SK-N-SH (cell line): ENCODE measurements around the gene SKIC2. TPM values are rescaled to one million over a fixed set of nuclear protein-coding genes. Genes with fewer than 3 reads are reported as not detected.

Source experiments
- CTCF ChIA-PET: fragments of 300-600, 350-600 bp; formaldehyde crosslinking; extraction: SDS; loops from one replicate; lab custom pipeline; 2021; lab: Yijun Ruan, JAX
- POLR2A ChIA-PET: fragments of 350-600 bp; sonication (Branson Sonifier 250); formaldehyde crosslinking; extraction: SDS; loops from one replicate; lab custom pipeline; 2020; ENCODE audit warnings: antibody characterized with exemption, inconsistent platforms; lab: Yijun Ruan, JAX
- DNase-seq: peaks from one replicate; pipeline ENCODE4 v3.0.0; 2012
- H2AFZ ChIP-seq: fragments of 200-600 bp; sonication (generic); 2 replicates; pipeline ENCODE4 v1.8.1; 2016; ENCODE audit warnings: antibody characterized with exemption, mild to moderate bottlenecking, low read depth
- H3F3A ChIP-seq: fragments of 200-600 bp; sonication (generic); replicated peaks from 2 replicates; pipeline ENCODE3; 2016; ENCODE audit warnings: antibody characterized with exemption, mild to moderate bottlenecking; ENCODE audit not compliant: insufficient read depth
- H3K27ac ChIP-seq, 2 experiments: fragments of 200-500 bp in 1 of 2; fragments of 200-600 bp in 1 of 2; sonication (Bioruptor generic) in 1 of 2; sonication (generic), shearing (Covaris generic) in 1 of 2; 2 replicates each; pipeline versions ENCODE4 v1.5.1 to v1.6.1; 2014 to 2016; ENCODE audit warnings: low read depth in 2 of 2, inconsistent platforms in 1 of 2, low read length in 1 of 2, mild to moderate bottlenecking in 1 of 2, mixed read lengths in 1 of 2
- H3K27me3 ChIP-seq: fragments of 200-600 bp; sonication (generic), shearing (Covaris generic); 2 replicates; pipeline ENCODE4 v1.6.1; 2016; ENCODE audit warnings: mixed run types; ENCODE audit not compliant: insufficient read depth
- H3K36me3 ChIP-seq, 2 experiments: fragments of 200-500 bp in 1 of 2; fragments of 200-600 bp in 1 of 2; sonication (Bioruptor generic) in 1 of 2; sonication (generic) in 1 of 2; replicated peaks in 1 of 2; 2 replicates each; pipeline versions ENCODE3 to v1.5.1; 2014 to 2016; ENCODE audit warnings: low read length in 1 of 2, mild to moderate bottlenecking in 1 of 2; ENCODE audit not compliant: insufficient read depth in 2 of 2, control insufficient read depth in 1 of 2
- H3K4me1 ChIP-seq, 2 experiments: fragments of 200-500 bp in 1 of 2; fragments of 200-600 bp in 1 of 2; sonication (Bioruptor generic) in 1 of 2; sonication (generic), shearing (Covaris generic) in 1 of 2; 2 replicates each; pipeline versions ENCODE4 v1.5.1 to v1.6.1; 2014 to 2016; ENCODE audit warnings: low read depth in 1 of 2, low read length in 1 of 2, mixed run types in 1 of 2; ENCODE audit not compliant: insufficient read depth in 2 of 2, control insufficient read depth in 1 of 2
- H3K4me2 ChIP-seq: fragments of 200-600 bp; sonication (generic), shearing (Covaris generic); 2 replicates; pipeline ENCODE4 v1.6.1; 2017; ENCODE audit warnings: mixed run types
- H3K4me3 ChIP-seq, 2 experiments: fragments of 200-500 bp in 1 of 2; fragments of 200-600 bp in 1 of 2; sonication (Bioruptor generic) in 1 of 2; sonication (generic), shearing (Covaris generic) in 1 of 2; 2 replicates each; pipeline versions ENCODE4 v1.5.1 to v1.8.1; 2014 to 2016; ENCODE audit warnings: low read depth in 2 of 2, inconsistent platforms in 1 of 2, low read length in 1 of 2, mild to moderate bottlenecking in 1 of 2, mixed read lengths in 1 of 2, moderate library complexity in 1 of 2
- H3K79me2 ChIP-seq: fragments of 200-600 bp; sonication (generic); 2 replicates; pipeline ENCODE4 v1.8.1; 2017; ENCODE audit warnings: mild to moderate bottlenecking; ENCODE audit not compliant: insufficient read depth
- H3K9ac ChIP-seq: fragments of 200-600 bp; sonication (generic); 2 replicates; pipeline ENCODE4 v1.6.1; 2017; ENCODE audit warnings: mixed run types
- H3K9me2 ChIP-seq: fragments of 200-600 bp; sonication (generic); 2 replicates; pipeline ENCODE4 v1.6.1; 2017; ENCODE audit warnings: mixed run types
- H3K9me3 ChIP-seq: fragments of 200-600 bp; sonication (generic); 2 replicates; pipeline ENCODE4 v1.6.1; 2017; ENCODE audit warnings: mixed run types, mild to moderate bottlenecking, moderate library complexity
- H4K20me1 ChIP-seq: fragments of 200-600 bp; sonication (generic); 2 replicates; pipeline ENCODE4 v1.6.1; 2017; ENCODE audit warnings: mild to moderate bottlenecking, mixed run types; ENCODE audit not compliant: insufficient read depth
- EP300 ChIP-seq, 2 experiments: IDR thresholded peaks; 2 replicates each; pipeline versions ENCODE4 v1.4.0 to v1.6.1; 2012; ENCODE audit warnings: borderline replicate concordance in 1 of 2, low read depth in 1 of 2, low read length in 1 of 2
- FOSL2 ChIP-seq: IDR thresholded peaks from 2 replicates; pipeline ENCODE4 v1.4.0; 2012; ENCODE audit warnings: low read depth, mild to moderate bottlenecking, moderate library complexity, borderline replicate concordance
- FOXJ3 ChIP-seq: sonication (generic); formaldehyde crosslinking; IDR thresholded peaks from 2 replicates; pipeline ENCODE4 v1.5.1; 2020; ENCODE audit warnings: mild to moderate bottlenecking, missing genetic modification reagents
- GATA2 ChIP-seq: sonication (generic); formaldehyde crosslinking; IDR thresholded peaks from 2 replicates; pipeline ENCODE4 v1.5.0; 2020; ENCODE audit warnings: mild to moderate bottlenecking, missing genetic modification reagents
- JUND ChIP-seq: IDR thresholded peaks from 2 replicates; pipeline ENCODE4 v1.4.0; 2012
- MXI1 ChIP-seq: IDR thresholded peaks from 2 replicates; pipeline ENCODE4 v1.6.1; 2012; ENCODE audit warnings: mild to moderate bottlenecking, low read depth, low read length, improper control_type of control experiment
- NFIC ChIP-seq: IDR thresholded peaks from 2 replicates; pipeline ENCODE4 v1.4.0; 2012; ENCODE audit warnings: borderline replicate concordance
- POLR2AphosphoS5 ChIP-seq: IDR thresholded peaks from 2 replicates; pipeline ENCODE4 v1.6.1; 2012; ENCODE audit warnings: low read depth, low read length
- RAD21 ChIP-seq: IDR thresholded peaks from 2 replicates; pipeline ENCODE4 v1.6.1; 2012; ENCODE audit warnings: mild to moderate bottlenecking, low read length
- RFX5 ChIP-seq: IDR thresholded peaks from 2 replicates; pipeline ENCODE4 v1.6.1; 2012; ENCODE audit warnings: mild to moderate bottlenecking, improper control_type of control experiment, low read length
- RXRA ChIP-seq: IDR thresholded peaks from 2 replicates; pipeline ENCODE4 v1.4.0; 2012; ENCODE audit warnings: low read depth, mild to moderate bottlenecking, borderline replicate concordance
- SIN3A ChIP-seq: IDR thresholded peaks from 2 replicates; pipeline ENCODE4 v1.6.1; 2012; ENCODE audit warnings: low read depth, mild to moderate bottlenecking, low read length, moderate library complexity, borderline replicate concordance
- TCF12 ChIP-seq: IDR thresholded peaks from 2 replicates; pipeline ENCODE4 v1.4.0; 2012
- TEAD4 ChIP-seq: IDR thresholded peaks from 2 replicates; pipeline ENCODE4 v1.4.0; 2012; ENCODE audit warnings: mild to moderate bottlenecking, borderline replicate concordance; ENCODE audit not compliant: insufficient read depth
- USF1 ChIP-seq: IDR thresholded peaks from 2 replicates; pipeline ENCODE4 v1.4.0; 2012; ENCODE audit warnings: low read depth, borderline replicate concordance
- YY1 ChIP-seq: IDR thresholded peaks from 2 replicates; pipeline ENCODE4 v1.4.0; 2012; ENCODE audit warnings: low read depth, mild to moderate bottlenecking
- WGBS: methylation state at CpG from one replicate; pipeline ENCODE4 v1.1.6; 2017; ENCODE audit warnings: low lambda C conversion rate; 5-methylcytosine and 5-hydroxymethylcytosine counted together
- polyA plus RNA-seq, 3 experiments: library from polyadenylated mRNA; depleted of rRNA; stranded (reverse); fragments of >200 nt; gene quantifications; 2 replicates each; pipeline ENCODE4 v1.2.3, GENCODE V29; 2012
- TF ChIP-seq, protein P1 (sequence below): IDR thresholded peaks from 2 replicates; pipeline ENCODE4; 2012
- TF ChIP-seq, protein P2 (sequence below): fragments of 150-350 bp; IDR thresholded peaks from 2 replicates; pipeline ENCODE4 v1.6.1; 2017; ENCODE audit warnings: antibody characterized with exemption, low read length, low read depth, borderline replicate concordance
- TF ChIP-seq, protein P3 (sequence below): fragments of 150-350 bp; IDR thresholded peaks from 2 replicates; pipeline ENCODE4 v1.6.1; 2016; ENCODE audit warnings: mild to moderate bottlenecking, low read depth, low read length
- TF ChIP-seq, protein P4 (sequence below): IDR thresholded peaks from 2 replicates; pipeline ENCODE4 v1.4.0; 2012; ENCODE audit warnings: low read depth, borderline replicate concordance

Gene SKIC2
- polyA plus RNA-seq, 1 of the 3 experiments (the other 2 are of a cell fraction): 89.4 TPM

GRCh38 chr6:31945507-31946369, 13.2 kb upstream of the SKIC2 start, which contains the start of gene CFB:
CFB (plus strand) TSS chr6:31946095; CDS start chr6:31946222, 127 bp downstream.
- H3K4me3 ChIP-seq: peak within 1 kb of the TSS; percentile 36 to 49; a peak in 3 of 4 replicates
- no peaks in the 10 kb centered on the region for H3K9me2 ChIP-seq
- H3K4me2 ChIP-seq: peak within 1 kb of the TSS; percentile 78
- no peaks in the 10 kb centered on the region for H3K79me2 ChIP-seq
- peaks cover 9 to 14% of the 10 kb centered on the region in 2 experiments; a peak in 1 of 4 replicates for H3K4me1 ChIP-seq
- CTCF ChIA-PET: no interaction called here
- 13% methylated on average over 9 of the region's 11 CpGs for WGBS
- peak within 1 kb of the TSS; percentile 52 for H3K9ac ChIP-seq
- H3F3A ChIP-seq: peaks cover 15% of the 10 kb centered on the region
- H3K9me3 ChIP-seq: no peaks in the 10 kb centered on the region
- DNase-seq: no peak
- no peak for TF ChIP-seq RAD21
- TF ChIP-seq, protein P1, sequence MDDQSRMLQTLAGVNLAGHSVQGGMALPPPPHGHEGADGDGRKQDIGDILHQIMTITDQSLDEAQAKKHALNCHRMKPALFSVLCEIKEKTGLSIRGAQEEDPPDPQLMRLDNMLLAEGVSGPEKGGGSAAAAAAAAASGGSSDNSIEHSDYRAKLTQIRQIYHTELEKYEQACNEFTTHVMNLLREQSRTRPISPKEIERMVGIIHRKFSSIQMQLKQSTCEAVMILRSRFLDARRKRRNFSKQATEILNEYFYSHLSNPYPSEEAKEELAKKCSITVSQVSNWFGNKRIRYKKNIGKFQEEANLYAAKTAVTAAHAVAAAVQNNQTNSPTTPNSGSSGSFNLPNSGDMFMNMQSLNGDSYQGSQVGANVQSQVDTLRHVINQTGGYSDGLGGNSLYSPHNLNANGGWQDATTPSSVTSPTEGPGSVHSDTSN: peak; percentile 94
- peak; percentile 46; the same call in 1 of the 2 replicates for TF ChIP-seq NFIC
- peak; percentile 20; the same call in 1 of the 2 replicates for TF ChIP-seq TCF12
- TF ChIP-seq FOSL2: peak; percentile 56; the same call in 1 of the 2 replicates
- TF ChIP-seq EP300 (IDR thresholded peaks at IDR 0.05; ENCODE audit: borderline replicate concordance in 1 of 2, low read depth in 1 of 2, low read length in 1 of 2): no peak
- no peak for TF ChIP-seq YY1
- no peak for TF ChIP-seq JUND
- no peak for TF ChIP-seq POLR2AphosphoS5
- TF ChIP-seq, all 33 proteins: peak for 4
- peak within 1 kb of the TSS; percentile 89 for H2AFZ ChIP-seq
- no peaks in the 10 kb centered on the region for H3K27me3 ChIP-seq
- H3K36me3 ChIP-seq: peaks cover 0 to under 1% of the 10 kb centered on the region in 2 experiments
- peak within 1 kb of the TSS; percentile 80 to 92 for H3K27ac ChIP-seq
- POLR2A ChIA-PET: no interaction called here
- no peaks in the 10 kb centered on the region for H4K20me1 ChIP-seq

- ChIA-PET CTCF (no interaction called here), POLR2A (no interaction called here)
- TF ChIP-seq RFX5 (no peak), FOXJ3 (CRISPR knock-in tag) (no peak), RXRA (no peak), USF1 (no peak), GATA2 (no peak), MXI1 (no peak), SIN3A (no peak), TCF12 (no peak), TEAD4 (no peak), YY1 (no peak), EP300 (IDR thresholded peaks at IDR 0.05; ENCODE audit: borderline replicate concordance in 1 of 2, low read depth in 1 of 2, low read length in 1 of 2) (no peak)
- TF ChIP-seq, protein P2, sequence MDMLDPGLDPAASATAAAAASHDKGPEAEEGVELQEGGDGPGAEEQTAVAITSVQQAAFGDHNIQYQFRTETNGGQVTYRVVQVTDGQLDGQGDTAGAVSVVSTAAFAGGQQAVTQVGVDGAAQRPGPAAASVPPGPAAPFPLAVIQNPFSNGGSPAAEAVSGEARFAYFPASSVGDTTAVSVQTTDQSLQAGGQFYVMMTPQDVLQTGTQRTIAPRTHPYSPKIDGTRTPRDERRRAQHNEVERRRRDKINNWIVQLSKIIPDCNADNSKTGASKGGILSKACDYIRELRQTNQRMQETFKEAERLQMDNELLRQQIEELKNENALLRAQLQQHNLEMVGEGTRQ: no peak
- TF ChIP-seq, protein P3, sequence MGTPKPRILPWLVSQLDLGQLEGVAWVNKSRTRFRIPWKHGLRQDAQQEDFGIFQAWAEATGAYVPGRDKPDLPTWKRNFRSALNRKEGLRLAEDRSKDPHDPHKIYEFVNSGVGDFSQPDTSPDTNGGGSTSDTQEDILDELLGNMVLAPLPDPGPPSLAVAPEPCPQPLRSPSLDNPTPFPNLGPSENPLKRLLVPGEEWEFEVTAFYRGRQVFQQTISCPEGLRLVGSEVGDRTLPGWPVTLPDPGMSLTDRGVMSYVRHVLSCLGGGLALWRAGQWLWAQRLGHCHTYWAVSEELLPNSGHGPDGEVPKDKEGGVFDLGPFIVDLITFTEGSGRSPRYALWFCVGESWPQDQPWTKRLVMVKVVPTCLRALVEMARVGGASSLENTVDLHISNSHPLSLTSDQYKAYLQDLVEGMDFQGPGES: no peak
- TF ChIP-seq, protein P4, sequence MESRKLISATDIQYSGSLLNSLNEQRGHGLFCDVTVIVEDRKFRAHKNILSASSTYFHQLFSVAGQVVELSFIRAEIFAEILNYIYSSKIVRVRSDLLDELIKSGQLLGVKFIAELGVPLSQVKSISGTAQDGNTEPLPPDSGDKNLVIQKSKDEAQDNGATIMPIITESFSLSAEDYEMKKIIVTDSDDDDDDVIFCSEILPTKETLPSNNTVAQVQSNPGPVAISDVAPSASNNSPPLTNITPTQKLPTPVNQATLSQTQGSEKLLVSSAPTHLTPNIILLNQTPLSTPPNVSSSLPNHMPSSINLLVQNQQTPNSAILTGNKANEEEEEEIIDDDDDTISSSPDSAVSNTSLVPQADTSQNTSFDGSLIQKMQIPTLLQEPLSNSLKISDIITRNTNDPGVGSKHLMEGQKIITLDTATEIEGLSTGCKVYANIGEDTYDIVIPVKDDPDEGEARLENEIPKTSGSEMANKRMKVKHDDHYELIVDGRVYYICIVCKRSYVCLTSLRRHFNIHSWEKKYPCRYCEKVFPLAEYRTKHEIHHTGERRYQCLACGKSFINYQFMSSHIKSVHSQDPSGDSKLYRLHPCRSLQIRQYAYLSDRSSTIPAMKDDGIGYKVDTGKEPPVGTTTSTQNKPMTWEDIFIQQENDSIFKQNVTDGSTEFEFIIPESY: no peak
Observed at GRCh38 chr6:31946370-31946885, 12.5 kb upstream of the SKIC2 start.

More at GRCh38 chr6:31946370-31946885, 12.5 kb upstream of the SKIC2 start:
- peaks cover 9 to 14% of the 10 kb centered on the region in 2 experiments; a peak in 1 of 4 replicates for H3K4me1 ChIP-seq
- H3K79me2 ChIP-seq: no peaks in the 10 kb centered on the region
- H3K9ac ChIP-seq: peak overlapping the region; percentile 52; the same call in 1 of the 2 replicates
- no peaks in the 10 kb centered on the region for H3K27me3 ChIP-seq
- WGBS: 61% methylated on average over 8 of the region's 11 CpGs
- H4K20me1 ChIP-seq: no peaks in the 10 kb centered on the region
- H2AFZ ChIP-seq: 0 out of 2 replicates have a peak overlapping the region, but pooled peaks have one; percentile 89
- peak overlapping the region; percentile 80 to 92 for H3K27ac ChIP-seq
- peak overlapping the region; percentile 36 to 49; a peak in 2 of 4 replicates for H3K4me3 ChIP-seq
- no peaks in the 10 kb centered on the region for H3K9me2 ChIP-seq
- H3K9me3 ChIP-seq: no peaks in the 10 kb centered on the region
- H3F3A ChIP-seq: peaks cover 15% of the 10 kb centered on the region
- H3K36me3 ChIP-seq: peaks cover 0 to 8% of the 10 kb centered on the region in 2 experiments
- H3K4me2 ChIP-seq: peak overlapping the region; percentile 78
- no peak for DNase-seq
